GM21381 (cell line): ENCODE data around the gene LAMA1.

ENCODE experiments used
- ATAC-seq: cut with Tn5 transposase; IDR thresholded peaks from one replicate; pipeline ENCODE4 v1.9.1; 2021; ENCODE audit warnings: mild to moderate bottlenecking, moderate library complexity; ENCODE audit not compliant: unreplicated experiment

Gene LAMA1

DNA sequence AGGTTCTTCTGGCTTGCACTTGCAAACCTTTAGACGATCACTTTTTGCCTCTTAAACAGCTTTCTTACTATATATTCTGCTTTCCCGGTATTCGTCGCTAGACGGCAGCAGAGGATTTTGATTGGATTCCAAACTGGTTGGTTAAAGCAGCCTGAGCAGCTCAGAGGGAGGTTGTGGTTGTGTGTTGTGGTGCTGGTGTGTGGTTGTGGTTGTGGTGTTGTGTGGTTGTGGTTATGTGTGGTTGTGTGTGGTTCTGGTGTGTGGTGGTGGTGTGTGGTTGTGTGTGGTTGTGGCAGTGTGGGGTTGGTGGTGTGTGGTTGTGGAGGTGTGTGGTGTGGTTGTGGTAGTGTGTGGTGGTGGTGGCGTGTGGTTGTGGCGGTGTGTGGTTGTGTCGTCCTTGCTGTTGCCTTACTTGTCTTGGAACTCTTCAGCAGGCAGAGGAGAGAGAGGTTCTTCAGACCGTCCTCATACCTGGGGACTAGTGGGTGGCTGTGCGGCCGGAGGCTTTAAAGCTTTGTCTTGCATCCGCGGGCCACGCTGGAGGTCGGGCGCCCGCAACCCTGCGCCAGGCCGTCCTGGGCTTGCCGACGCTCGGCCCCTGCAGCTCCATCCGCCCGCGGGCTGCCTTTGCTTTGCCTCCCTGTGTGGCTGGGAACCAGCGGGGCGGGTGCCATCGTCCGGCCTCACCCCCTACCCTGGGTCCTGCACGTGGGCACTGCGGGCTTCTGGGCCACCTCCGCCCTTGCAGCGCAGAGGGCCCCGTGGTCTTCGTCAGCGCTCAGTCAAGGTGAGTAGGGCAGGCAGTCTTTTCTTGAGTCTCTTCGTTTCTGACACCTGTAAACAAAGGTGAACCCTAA, 197.3 kb downstream of the LAMA1 start:
- ATAC-seq: no peak

GRCh38 chr18:6917072-6917471, 200.5 kb downstream of the LAMA1 start:
- no peak for ATAC-seq

DNA sequence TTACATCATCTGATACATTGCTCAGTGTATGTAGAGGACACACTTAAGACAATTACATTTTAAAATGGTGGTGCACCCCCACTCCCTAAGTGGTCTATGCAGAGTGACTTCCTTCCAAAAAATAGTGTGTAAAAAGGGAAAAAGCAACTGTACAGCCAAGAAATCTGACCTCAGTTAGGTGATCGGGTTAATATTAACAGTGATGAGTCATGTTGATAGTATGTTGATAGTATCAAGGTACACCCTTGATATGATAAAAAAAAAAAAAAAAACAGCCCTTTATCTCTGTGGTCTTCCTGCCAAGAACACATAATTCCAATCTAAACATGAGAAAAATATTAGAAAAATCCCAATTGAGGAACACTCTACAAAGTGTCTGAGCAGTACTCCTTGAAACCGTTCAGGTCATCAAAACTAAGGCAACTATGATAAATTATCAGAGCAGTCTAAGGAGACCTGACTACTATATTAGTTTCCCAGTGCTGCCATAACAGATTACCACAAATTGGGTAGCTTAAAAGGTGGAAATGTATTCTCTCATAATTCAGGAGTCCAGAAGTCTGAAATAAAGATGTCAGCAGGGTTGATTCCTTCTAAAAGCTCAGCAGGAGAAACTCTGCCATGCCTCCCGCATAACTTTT, 216.2 kb downstream of the LAMA1 start:
- ATAC-seq: no peak

DNA sequence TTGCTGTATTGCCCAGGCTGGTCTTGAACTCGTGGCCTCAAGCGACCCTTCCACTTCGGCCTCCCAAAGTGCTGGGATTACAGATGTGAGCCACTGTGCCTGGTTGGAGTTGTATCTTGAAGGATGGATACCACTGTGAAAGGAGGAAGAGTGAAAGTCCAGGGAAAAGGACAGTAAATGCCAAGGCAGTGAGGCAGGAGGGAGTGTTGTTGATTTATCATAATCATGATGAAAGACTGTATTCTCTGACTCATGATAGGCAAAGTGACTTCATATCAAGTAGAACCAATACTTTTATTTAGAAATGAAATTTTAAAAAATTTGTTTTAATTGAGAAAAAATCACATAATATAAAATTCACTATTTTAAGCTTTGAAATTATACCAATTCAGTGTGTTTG, 225.8 kb downstream of the LAMA1 start:
- no peak for ATAC-seq
